HG03025 (cell line): ENCODE results near the gene SERPINB4.

ENCODE experiments used
- ATAC-seq: cut with Tn5 transposase; IDR thresholded peaks from one replicate; pipeline ENCODE4 v1.9.1; 2021; ENCODE audit warnings: mild to moderate bottlenecking, moderate library complexity; ENCODE audit not compliant: unreplicated experiment, low FRiP score

SERPINB4 gene

DNA sequence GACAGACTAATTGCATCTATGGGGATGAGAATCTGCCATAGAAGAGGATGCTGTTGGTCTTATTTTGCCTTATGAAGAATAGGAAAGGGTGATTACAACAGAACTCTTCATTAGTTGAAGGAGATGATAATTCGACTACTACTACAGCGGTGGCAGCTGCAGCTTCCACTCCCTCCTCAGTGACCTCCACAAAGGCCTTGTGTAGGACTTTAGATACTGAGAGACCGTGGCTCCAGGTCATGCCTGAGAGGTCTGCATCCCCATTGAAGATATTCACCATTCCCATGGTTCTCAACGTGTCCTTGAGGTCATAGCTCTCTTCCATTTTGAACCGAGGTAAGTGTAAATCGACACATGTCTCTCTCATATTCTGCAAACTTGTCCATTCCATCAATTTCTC lies 6.4 kb downstream of the SERPINB4 start:
- no peak for ATAC-seq

DNA sequence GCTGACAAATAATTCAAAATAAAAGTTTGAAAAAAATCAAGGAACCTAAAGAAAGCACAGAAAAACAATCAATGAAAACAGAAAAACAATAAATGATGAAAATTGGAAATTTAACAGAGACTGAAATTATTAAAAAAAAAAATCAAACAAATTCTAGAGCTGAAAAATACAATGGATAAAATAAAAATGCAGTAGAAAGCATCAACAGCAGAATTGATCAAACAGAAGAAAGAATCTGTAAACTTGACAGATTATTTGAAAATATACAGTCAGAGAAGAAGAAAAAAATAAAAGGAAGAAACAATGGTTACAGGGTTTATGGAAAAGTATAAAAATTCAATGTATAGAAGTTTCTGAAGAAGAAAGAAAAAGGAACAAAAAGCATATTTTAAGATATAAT lies 16.2 kb downstream of the SERPINB4 start:
- ATAC-seq: no peak

DNA sequence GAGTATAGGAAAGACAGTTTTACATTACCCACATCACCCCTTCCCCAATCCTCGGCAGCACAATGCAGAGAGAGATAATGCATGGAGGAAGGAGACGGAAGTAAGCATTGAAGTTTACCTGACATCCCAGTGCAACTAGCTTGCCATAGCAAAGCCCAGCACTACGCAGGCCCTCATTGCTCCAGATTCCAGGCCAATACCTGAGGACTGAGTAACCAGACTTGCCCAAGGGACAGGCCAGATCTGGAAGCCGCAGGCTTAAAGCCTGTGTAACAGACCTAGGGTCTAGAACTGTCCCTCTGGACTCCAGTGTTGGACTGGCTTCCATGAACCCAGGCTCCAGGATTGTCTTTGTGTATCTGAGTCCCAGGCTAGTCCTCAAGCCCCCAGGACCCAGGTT lies 17.6 kb downstream of the SERPINB4 start:
- ATAC-seq: no peak

DNA sequence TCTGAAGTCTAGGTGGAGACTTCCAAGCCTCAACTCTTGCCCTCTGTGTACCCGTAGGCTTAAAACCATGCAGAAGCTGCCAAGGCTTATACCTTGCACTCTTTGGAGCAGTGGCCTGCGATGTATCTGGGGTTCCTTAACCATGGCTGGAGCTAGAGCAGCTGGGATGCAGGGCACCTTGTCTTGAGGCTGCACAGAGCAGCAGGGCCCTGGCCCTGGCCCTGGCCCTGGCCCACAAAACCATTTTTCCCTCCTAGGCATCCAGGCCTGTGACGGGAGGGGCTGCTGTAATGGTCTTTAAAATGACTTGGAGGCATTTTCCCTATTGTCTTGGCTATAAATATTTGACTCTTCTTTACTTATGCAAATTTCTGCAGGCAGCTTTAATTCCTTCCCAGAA lies 19.2 kb downstream of the SERPINB4 start:
- no peak for ATAC-seq

DNA sequence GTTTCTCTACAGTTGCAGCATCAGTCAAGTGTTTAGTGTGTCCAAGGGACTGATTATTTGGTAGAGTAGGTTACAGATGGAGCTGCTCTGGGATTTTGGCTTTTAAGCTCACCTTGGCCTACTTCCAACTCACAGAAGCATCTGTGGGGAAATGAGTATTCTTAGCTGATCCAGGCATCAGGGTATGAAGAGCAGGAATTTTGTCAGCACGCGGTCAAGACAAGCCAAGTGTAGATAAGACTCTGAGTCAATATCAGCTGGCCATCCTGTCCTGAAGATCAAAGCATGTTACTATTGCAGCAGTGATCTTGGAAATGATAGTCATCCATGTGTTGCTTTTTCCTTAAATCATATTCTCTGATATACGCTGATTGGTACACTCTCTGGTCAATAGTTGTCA lies 24.4 kb downstream of the SERPINB4 start:
- no peak for ATAC-seq

DNA sequence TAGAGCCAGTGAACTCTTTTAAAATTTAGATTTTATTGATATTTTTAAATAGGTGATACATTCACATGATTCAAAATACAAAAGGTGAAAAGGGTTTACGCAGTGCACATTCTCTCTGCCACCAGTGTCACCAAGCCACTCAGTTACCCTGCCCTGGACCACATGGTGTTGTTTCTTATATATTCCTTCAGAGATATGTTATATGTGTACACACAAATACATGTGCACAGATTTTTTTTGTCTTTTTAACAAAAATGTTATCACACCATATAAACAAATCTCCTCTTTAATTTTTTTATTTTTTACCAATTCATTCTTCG lies 26.2 kb downstream of the SERPINB4 start:
- no peak for ATAC-seq

DNA sequence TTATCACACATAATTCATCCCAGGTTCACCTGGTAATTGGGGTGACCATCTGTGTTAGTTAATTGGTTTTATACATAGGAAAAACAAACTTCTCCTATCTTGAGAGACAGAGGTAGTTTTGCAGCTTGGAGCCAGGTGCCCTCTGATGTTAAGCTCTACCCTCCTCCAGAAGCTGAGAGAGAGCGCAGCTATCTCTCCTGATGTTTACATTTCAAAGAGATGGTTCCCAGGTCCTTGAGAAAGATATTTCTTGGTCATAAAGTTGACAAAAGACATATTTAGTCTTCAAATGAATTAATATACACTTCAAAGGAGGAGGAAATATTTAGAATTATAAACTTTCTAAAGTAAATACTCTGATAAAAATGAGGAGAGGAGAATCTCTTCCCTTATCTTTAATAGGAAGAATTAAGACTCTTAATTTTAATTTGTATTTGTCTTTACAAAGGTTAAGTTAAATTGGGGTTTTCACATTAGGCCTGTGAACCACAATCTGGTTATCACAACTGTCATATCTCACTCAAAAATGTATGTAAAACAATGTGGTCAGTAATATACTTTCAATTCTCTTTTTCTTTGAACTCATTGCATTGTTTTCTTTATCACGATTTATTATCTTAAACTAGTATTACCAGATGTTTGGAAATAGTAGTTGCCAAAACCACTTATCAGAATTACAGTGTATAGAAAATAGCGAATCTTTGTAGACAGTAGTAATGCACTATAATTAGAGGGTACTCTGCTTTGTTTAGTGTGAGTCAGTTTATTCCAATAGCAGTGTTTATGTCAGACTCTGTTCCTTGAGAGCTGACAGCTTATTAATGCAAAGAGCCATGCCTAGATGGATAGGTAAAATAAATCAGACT lies 26.8 kb downstream of the SERPINB4 start:
- ATAC-seq: peak; percentile 87

DNA sequence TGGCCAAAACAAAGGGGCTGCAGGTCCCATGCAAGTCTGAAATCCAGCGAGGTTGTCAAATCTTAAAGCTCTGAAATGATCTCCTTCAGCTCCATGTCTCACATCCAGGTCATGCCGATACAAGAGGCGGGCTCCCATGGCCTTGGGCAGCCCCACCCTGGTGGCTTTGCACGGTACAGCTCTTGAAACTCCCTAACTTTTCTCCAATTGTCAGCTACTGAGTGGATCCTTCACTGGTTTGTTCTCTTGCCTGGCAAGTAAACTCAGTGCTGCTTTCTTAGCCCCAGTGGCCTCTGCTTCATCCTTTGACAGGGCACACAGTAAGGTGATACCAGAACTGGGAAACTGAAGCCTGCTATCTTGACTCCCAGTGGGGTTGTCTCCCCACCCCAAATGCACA lies 30.6 kb downstream of the SERPINB4 start:
- no peak for ATAC-seq

DNA sequence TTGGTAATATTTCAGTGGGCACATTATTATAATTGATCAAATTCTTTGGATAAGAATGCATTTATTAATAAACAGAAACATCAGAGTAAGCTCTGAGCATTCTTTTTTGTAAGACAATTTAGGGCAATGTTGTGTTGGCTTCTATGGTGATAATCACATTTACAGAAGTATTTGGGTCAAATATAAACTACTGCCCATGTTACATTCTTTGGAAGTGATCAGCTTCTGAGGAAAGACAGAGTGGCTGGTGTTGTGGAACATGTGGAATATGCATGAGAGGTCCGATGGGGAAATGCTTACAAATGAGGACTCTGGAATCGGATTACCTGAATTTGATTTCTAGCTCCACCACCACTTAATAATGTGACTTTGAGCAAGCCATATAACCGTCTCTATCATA lies 37.5 kb downstream of the SERPINB4 start:
- no peak for ATAC-seq

DNA sequence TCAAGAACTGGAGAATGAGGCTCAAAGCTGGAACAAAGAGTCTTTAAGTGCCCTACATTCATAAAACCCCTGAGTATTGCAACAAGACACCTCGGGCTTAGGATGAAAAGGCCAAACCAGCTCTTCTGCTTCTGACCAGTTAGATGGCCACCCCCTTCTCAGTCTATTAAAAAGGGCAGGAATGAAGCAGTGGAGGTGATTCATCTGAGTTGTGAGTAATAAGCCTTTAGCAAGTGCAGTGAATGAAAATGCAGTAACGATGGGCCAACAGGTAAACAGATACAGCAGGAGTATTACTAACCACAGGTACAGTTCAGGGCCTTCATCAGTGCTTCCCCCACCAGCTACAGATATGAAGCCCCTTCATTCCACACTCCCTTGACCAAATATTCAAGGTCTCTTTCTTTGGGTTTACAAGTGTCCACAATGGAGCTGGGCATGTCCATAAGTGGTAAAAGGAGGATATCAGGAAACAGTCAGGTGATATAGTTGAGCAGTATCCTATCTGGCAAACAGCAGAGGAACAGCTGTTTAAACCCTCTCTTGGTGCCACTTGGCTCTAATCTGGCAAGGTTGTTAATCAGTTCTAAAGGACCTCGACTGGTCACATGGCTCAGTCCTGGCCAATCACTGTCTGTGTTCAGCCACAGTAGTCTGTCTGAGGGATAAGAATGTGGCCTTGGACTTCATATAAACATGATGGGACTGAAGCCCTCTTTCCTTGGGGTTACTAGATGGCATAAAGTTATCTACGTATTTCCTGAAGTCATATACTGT lies 39.1 kb downstream of the SERPINB4 start:
- ATAC-seq: no peak

DNA sequence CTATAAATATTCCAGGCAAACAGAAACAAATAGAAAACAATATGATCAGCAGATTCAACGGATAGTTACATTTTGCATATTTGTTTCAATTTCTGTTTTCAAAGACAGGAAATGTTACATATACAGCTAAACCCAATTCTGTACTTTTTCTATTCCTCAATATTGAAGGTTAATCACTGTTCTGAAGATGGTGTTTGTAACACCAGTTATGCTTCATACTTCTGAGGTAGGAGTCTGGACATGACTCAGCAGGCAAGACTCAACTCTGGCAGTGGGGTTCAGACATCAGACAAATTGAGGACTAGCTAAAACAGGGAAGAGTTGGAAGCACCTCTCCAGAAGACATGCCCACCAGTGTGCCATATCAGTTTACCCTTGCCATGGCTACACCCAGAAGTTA lies 40.3 kb downstream of the SERPINB4 start:
- ATAC-seq: peak; percentile 94

DNA sequence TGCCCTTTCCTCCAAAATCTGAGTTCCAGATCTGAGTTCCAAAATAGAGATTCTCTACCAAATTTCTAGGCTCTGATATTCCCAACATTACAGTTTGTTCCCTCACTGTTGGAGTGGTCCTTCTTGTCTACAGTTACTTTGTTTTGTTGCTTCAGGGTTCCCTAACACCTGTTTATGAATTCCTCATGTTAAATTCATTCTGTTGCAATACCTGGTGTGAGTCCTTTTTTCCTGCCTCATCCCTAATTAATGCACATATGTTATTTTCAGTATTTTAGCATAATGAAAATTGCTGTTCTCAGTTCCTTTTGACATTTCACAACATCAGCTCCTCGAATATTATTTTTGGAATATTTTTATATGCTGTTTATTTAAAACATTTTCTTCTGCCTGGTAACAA lies 40.7 kb downstream of the SERPINB4 start:
- no peak for ATAC-seq

DNA sequence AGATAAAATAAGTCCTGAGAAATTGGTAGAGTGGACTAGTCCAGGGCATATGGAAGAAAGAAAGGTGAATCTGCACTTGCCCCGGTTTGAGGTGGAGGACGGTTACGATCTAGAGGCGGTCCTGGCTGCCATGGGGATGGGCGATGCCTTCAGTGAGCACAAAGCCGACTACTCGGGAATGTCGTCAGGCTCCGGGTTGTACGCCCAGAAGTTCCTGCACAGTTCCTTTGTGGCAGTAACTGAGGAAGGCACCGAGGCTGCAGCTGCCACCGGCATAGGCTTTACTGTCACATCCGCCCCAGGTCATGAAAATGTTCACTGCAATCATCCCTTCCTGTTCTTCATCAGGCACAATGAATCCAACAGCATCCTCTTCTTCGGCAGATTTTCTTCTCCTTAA lies 47.1 kb downstream of the SERPINB4 start:
- ATAC-seq: no peak

DNA sequence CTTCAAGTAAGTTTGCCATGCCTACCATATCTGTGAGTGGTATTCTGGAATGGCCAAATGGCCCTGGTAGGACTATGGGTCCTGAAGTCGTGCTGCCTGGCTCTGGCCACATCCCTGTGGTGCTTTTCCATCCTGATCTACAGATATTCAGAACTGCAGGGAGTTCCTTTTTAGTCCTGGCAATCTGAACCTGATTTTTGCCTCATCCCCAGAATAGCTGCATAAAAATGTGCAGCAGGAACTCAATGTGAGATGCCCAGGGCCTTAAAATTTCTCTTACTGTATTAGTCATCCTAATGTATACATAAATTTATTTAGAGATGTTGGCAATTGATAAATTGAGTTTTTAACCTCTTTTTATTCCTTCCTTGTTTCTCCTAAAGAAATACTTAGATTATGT lies 51.6 kb downstream of the SERPINB4 start:
- no peak for ATAC-seq

DNA sequence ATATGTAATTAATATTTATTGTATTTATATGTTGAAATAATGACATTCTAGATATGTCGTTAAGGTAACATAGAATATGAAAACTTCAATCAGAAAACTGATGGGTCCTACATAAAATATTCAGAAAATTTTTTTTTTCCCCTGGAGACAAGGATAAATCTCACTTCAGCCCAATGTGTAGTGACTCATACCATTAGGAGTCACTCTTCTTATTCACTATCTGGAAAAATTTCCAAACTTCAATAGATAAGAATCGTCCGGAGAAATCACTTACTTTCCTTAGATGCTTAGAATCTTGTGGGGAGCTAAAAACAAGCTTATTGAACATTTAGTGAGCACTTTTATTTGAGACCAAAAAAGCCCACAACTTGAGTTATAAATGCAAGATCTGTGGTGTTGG lies 52.3 kb downstream of the SERPINB4 start:
- ATAC-seq: no peak

DNA sequence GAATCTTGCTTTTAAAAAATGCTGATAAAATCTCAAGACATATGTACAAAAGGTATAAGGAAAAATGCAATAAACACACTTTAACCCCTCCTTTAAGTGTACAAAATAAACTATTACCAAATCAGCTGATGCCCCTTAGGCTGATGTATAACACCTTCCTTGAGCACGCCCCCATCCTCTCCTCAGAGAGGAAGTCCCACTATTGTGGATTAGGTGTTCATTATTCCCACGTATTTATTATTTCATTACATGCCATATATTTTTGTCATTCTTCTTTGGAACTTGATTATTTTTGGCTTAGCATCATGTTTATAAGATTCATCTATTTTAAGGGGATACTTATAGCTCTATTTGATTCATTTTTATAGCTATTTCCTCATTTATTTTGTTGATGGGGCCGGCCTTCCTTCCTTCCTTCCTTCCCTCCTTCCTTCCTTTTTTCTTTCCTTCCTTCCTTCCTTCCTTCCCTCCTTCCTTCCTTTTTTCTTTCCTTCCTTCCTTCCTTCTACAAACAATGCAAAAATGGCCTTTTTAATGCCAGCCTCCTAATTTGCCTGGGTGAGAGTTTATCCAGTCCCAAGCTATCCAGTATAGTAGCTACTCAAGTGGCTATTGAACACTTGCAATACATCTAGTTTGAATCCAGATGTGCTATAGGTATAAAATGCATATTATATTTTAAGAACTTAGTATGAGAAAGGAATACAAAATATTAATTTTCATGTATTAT lies 52.9 kb downstream of the SERPINB4 start:
- no peak for ATAC-seq

DNA sequence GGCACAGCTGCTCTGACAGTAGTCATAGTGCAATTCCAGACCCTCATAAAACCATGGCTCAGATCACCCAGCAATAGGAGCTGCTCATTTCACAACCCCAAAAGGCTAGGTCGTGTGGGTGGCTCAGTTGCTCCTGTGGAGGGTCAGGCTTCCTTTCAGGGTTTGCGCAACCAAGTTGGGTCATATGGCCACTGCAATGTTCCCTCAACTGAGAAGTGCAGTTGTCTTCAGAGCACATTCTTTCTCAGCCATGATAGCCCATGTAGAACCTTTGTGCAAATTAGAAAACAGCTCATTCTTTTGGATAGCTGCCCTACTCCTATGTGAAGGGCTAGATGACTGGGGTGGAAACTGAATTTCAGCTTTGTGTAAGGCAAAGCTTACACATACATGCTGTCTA lies 53.7 kb downstream of the SERPINB4 start:
- ATAC-seq: no peak

DNA sequence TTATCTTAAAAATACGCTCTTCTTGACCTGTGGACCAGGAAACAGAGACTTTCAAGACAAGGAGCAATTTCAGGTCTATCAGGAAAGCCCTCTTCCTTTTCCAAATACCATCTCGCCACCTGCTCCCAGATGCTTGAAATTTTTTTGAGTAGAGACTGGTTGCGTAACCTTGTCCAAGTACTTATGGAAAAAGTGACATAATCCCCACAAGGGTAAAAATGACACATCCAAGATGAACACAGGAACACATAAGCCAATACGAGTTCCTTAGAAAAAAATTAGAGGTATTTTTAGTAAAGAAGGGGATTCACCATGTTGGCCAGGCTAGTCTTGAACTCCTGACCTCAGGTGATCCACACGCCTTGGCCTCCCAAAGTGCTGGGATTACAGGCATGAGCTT lies 55.1 kb downstream of the SERPINB4 start:
- no peak for ATAC-seq
